Coronary artery (tissue), 2 donors: ENCODE results near the gene MYO9A.
"Not testable (repeated sequence)": the region's sequence is repeated elsewhere in the genome, so short reads cannot be mapped to it uniquely, and the experiment has no call there.

ENCODE experiments used
- DNase-seq: peaks from one replicate; pipeline ENCODE4 v3.0.0-alpha.2; 2017; ENCODE audit warnings: low spot score
- H3K27ac ChIP-seq, 2 donors: fragments of 200-600 bp; sonication (generic); one replicate each; pipeline ENCODE4 v1.5.1; 2016 to 2019
- H3K4me3 ChIP-seq: fragments of 200-600 bp; sonication (generic); 2 replicates; pipeline ENCODE4 v1.5.1; 2016; ENCODE audit warnings: mild to moderate bottlenecking, moderate library complexity
- TF ChIP-seq, protein P1 (sequence below): fragments of 200-600 bp; sonication (generic); IDR thresholded peaks from one replicate; pipeline ENCODE4 v1.5.1; 2019; ENCODE audit warnings: antibody characterized with exemption

Gene MYO9A

DNA sequence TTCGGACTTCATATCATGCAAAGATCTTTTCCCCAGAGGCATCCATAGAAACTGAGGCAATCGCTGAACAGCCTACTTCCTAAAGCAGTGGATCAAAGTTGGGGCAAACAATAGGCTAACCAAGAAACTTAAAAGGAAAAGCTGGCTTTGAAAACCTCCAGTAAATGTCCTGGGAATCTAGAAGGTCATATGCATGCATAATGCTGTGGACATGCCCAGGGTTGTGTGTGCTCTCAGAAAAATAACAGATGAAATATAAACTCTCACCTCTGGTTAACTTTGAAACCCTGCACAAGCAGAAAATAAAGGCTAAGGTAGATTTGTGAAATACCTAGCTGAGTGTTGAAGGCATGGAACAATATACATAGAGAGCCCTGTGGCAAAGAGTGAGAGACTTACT, 96.3 kb downstream of the MYO9A start:
- no peak overlapping the region for H3K4me3 ChIP-seq
- H3K27ac ChIP-seq = no peak overlapping the region
- TF ChIP-seq, protein P1, sequence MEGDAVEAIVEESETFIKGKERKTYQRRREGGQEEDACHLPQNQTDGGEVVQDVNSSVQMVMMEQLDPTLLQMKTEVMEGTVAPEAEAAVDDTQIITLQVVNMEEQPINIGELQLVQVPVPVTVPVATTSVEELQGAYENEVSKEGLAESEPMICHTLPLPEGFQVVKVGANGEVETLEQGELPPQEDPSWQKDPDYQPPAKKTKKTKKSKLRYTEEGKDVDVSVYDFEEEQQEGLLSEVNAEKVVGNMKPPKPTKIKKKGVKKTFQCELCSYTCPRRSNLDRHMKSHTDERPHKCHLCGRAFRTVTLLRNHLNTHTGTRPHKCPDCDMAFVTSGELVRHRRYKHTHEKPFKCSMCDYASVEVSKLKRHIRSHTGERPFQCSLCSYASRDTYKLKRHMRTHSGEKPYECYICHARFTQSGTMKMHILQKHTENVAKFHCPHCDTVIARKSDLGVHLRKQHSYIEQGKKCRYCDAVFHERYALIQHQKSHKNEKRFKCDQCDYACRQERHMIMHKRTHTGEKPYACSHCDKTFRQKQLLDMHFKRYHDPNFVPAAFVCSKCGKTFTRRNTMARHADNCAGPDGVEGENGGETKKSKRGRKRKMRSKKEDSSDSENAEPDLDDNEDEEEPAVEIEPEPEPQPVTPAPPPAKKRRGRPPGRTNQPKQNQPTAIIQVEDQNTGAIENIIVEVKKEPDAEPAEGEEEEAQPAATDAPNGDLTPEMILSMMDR = no peak
- DNase-seq = no peak

DNA sequence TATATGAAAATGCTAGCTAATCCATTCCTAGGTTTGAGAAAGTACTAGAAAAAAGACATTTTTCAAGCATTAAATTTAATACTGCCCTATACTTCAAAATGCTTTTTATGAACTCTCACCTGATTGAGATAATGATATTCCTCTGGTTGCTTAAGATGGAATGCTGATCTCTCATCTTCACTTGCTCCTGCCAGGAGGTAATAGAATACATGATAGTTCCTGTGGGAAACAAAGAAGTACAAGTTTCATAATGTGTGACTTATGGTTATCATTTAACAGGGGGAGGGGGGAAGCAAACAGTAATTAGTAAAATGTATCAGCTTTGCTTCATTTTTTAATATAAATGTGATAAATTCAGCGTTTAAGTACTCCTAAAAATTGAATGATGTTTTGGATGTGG, 97.2 kb downstream of the MYO9A start:
- Histone ChIP-seq H3K4me3 (no peak overlapping the region), H3K27ac (no peak overlapping the region)
- TF ChIP-seq, protein P1 = no peak
- DNase-seq = no peak

DNA sequence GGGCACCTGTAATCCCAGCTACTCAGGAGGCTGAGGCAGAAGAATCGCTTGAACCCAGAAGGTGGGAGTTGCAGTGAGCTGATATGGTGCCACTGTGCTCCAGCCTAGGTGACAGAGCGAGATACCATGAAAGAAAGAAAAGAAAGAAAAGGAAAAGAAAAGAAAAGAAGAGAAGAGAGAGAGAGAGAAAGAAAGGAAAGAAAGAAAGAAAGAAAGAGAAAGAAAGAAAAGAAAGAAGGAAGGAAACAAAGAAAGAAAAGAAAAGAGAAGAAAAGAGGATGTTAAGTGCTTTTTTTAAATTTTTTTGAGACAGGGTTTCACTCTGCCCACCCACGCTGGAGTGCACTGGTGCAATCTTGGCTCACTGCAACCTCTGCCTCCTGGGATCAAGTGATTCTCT, 103.4 kb downstream of the MYO9A start:
- DNase-seq, H3K27ac ChIP-seq, H3K4me3 ChIP-seq: not testable (repeated sequence)

DNA sequence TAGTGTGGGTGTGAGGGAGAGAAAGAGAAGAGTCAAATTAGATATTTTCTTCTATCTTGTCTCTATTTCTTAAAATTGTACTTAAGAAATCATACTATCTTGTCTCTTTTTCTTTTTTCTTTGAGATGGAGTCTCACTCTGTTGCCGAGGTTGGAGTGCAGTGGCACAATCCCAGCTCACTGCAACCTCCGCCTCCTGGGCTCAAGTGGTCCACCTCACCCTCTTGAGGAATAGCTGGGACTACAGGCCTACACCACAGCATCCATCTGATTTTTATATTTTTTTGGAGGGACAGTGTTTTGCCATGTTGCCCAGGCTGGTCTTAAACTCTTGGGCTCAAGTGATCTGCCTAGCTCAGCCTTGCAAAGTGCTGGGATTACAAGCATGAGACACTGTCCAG, 104.2 kb downstream of the MYO9A start:
- DNase-seq = no peak
- TF ChIP-seq, protein P1 = no peak
- Histone ChIP-seq H3K27ac (no peak overlapping the region), H3K4me3 (no peak overlapping the region)

DNA sequence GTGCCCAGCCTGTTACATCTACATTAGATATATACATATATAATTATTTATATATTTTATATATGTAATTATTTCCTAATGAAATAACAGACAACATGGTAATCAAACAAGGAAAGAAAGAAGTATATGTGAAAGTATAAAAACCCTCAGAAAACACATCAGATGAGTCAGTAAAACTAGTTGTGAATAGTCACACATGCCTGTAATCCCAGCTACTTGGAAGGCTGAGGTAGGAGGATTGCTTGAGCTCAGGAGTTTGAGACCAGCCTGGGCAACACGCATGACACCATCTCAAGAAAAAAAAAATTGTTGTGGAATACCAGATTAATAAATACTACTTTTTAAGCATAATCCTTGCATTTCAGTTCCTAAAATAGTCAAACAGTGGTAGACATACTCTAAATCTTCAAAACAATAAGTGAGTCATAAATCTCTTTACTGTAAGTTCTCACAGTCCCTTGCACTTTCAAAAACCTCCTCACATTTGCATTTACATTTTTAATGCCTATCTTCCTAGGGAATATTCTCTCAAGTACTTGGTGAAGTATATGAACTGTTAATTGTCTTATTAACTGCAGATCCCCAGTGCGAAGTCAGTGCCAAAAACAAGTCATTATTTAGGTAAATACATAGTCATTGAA, 106.5 kb downstream of the MYO9A start:
- H3K27ac ChIP-seq = no peak overlapping the region
- TF ChIP-seq, protein P1 = no peak
- no peak overlapping the region for H3K4me3 ChIP-seq
- no peak for DNase-seq

DNA sequence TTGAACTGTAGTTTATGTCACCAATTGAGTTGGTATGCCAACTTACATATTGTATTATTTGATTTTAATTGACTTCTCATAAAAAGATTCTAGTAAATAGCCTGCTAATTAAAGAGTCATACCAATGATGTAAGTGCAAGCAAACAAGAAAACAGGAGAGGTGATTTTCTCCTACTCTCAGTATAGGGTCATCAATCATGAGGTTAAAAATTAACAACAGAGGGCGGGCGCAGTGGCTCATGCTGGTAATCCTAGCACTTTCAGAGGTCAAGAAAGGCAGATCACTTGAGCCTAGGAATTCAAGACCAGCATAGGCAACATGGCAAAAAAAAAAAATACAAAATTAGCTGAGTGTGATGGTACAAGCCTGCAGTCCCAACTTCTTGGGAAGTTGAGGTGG, 108.7 kb downstream of the MYO9A start:
- H3K4me3 ChIP-seq = no peak overlapping the region
- H3K27ac ChIP-seq = no peak overlapping the region
- TF ChIP-seq, protein P1 = no peak
- no peak for DNase-seq

DNA sequence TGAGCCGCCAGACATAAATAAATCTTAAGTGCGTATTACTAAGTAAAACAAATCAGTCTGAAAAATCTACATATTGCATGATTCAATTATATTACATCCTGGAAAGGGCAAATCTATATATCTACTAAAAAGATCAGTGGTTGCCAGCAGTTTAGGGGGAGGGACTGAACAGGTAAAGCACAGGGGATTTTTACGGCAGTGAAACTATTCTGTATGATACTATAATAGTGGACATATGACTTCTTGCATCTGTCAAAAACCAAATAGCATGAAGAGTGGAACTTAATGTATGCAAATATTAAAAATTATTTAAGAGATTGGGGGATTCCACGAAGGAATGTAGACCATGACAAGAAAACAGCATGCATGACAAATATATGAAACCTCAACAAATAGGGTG, 111.6 kb downstream of the MYO9A start:
- Histone ChIP-seq H3K4me3 (no peak overlapping the region), H3K27ac (no peak overlapping the region)
- no peak for DNase-seq
- TF ChIP-seq, protein P1 = no peak
